ENCODE measurements around the gene IQCE. TPM values are rescaled to one million over a fixed set of nuclear protein-coding genes. Genes with fewer than 3 reads are reported as not detected.

IQCE gene
- total RNA-seq, 1 donor from 2014 or later: 29.6 TPM

DNA sequence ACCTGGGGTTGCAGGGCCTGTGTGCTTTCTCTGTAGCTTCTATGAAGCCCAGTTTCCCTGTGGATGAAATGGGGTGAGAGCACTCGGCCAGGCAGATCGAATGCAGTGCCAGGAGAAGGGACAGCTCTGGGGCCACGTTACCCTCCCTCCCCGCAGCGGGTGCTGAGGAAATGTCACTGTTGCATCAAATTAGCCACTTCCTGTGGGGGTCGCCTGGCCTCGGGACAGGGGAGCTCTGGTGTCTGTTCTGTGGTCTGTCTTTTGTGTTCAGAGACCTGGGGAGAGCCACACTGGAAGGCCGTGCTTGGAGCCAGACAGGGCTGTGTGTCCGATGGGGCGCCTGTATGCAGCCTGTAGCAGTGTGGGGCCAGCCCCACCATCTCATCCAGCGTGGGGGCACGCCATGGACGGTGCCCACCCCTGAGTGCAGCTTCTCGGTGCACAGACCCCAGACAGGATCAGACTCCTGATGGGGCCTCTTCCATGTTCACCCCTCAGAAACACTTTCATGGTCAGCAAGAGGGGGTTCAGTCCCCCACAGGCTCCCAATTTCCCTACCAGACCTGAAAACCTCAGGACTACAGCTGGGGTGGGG, 86.6 kb downstream of the IQCE start:
- TF ChIP-seq, protein P1, sequence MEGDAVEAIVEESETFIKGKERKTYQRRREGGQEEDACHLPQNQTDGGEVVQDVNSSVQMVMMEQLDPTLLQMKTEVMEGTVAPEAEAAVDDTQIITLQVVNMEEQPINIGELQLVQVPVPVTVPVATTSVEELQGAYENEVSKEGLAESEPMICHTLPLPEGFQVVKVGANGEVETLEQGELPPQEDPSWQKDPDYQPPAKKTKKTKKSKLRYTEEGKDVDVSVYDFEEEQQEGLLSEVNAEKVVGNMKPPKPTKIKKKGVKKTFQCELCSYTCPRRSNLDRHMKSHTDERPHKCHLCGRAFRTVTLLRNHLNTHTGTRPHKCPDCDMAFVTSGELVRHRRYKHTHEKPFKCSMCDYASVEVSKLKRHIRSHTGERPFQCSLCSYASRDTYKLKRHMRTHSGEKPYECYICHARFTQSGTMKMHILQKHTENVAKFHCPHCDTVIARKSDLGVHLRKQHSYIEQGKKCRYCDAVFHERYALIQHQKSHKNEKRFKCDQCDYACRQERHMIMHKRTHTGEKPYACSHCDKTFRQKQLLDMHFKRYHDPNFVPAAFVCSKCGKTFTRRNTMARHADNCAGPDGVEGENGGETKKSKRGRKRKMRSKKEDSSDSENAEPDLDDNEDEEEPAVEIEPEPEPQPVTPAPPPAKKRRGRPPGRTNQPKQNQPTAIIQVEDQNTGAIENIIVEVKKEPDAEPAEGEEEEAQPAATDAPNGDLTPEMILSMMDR (IDR thresholded peaks at IDR 0.05; ENCODE audit: unreplicated experiment): no peak
- peaks cover 27% of the 10 kb centered on the region for H3K4me1 Mint-ChIP-seq
- H3K4me3 Mint-ChIP-seq: no peak overlapping the region
- DNase-seq (ENCODE audit: low spot score in 2 of 2, unreplicated experiment in 2 of 2): no peak
- H3K36me3 Mint-ChIP-seq: peaks cover 3% of the 10 kb centered on the region
- no peaks in the 10 kb centered on the region for H3K27me3 Mint-ChIP-seq (ENCODE audit: low read depth)
- H3K27ac Mint-ChIP-seq: peak overlapping the region; percentile 77
- no peaks in the 10 kb centered on the region for H3K9me3 Mint-ChIP-seq

DNA sequence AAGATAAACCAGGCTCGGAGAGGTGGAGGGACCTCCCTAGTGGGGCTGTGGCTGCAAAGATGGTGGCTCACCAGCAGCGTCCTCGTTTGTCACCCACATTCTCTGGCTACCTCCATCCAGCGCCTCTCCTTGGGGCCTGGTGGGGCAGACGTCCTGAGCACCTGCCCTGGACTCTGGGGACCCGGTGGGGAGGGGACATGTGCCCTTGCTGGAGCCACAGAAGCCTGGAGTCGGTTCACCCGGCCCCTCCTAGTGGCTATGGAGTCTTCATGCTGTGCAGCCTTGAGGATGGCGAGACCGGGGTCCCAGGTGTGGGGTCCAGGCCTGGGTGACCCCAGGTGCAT, 87.5 kb downstream of the IQCE start:
- H3K4me1 Mint-ChIP-seq: peaks cover 19% of the 10 kb centered on the region

DNA sequence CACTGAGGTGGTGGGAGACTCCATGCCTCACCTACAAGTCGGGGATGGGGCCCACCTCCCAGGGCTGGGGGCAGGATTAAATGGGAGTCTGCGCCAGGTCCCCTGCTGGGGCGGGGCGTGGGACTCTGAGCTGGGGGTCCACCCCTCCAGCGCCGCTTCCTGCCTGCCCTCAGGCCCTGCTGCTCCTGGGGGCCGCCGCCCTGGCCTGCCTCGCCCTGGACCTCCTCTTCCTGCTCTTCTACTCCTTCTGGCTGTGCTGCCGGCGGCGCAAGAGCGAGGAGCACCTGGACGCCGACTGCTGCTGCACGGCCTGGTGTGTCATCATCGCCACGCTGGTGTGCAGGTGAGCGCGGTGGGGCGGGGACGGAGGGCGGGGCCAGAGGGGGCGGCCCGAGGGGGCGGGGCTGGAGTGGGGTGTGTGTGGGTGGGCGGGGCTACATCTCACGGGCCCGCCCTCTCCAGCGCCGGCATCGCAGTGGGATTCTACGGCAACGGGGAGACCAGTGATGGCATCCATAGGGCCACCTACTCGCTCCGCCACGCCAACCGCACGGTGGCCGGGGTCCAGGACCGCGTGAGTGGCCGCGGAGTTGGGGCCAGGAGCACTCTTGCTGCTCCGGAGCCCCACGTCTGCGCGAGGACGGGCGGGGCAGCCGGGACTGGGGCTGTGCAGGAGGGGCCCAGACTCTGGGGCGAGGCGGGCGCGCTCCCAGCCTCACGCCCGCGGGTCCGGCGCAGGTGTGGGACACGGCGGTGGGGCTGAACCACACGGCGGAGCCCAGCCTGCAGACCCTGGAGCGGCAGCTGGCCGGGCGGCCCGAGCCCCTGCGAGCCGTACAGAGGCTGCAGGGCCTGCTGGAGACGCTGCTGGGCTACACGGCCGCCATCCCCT, 88.1 kb downstream of the IQCE start:
- Mint-ChIP-seq H3K27me3 (ENCODE audit: low read depth) (no peaks in the 10 kb centered on the region), H3K9me3 (no peaks in the 10 kb centered on the region), H3K36me3 (peaks cover 8% of the 10 kb centered on the region), H3K4me1 (peaks cover 13% of the 10 kb centered on the region), H3K27ac (no peak overlapping the region), H3K4me3 (no peak overlapping the region)
- no peak for DNase-seq (ENCODE audit: low spot score in 2 of 2, unreplicated experiment in 2 of 2)
- TF ChIP-seq, protein P1 (IDR thresholded peaks at IDR 0.05; ENCODE audit: unreplicated experiment): no peak

More for the DNA sequence above, 87.5 kb downstream of the IQCE start:
- TF ChIP-seq, protein P1 (IDR thresholded peaks at IDR 0.05; ENCODE audit: unreplicated experiment): no peak
- DNase-seq (ENCODE audit: low spot score in 2 of 2, unreplicated experiment in 2 of 2): no peak
- Mint-ChIP-seq H3K27ac (no peak overlapping the region), H3K4me3 (no peak overlapping the region), H3K27me3 (ENCODE audit: low read depth) (no peaks in the 10 kb centered on the region), H3K36me3 (peaks cover 8% of the 10 kb centered on the region), H3K9me3 (no peaks in the 10 kb centered on the region)

DNA sequence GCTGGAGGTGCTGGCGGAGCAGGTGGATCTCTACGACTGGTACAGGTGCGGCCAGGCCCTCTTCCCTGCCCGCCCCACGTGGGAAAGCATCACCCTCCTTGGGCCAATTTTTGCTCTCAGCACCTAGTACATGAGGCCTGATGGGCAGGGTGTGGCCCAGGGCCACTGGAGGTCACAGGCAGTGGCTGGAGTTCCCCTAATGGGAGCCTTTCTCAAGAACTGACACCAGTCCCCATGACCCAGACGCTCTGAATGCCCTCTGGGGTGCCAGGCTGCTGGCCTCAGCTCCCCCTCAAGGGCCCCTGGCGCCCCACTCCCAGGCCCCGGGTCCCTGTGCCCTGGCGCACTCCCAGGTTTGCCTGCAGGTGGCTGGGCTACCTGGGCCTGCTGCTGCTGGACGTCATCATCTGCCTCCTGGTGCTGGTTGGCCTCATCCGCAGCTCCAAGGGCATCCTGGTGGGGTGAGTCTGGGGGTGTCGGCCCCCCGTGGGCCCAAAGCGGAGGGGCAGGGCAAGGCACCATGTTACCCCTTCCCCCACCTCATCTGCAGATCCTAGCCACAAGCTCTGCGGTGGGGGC, 88.9 kb downstream of the IQCE start:
- Mint-ChIP-seq H3K9me3 (no peaks in the 10 kb centered on the region), H3K4me1 (peaks cover 13% of the 10 kb centered on the region), H3K36me3 (peaks cover 8% of the 10 kb centered on the region), H3K27ac (no peak overlapping the region), H3K4me3 (no peak overlapping the region), H3K27me3 (ENCODE audit: low read depth) (no peaks in the 10 kb centered on the region)
- TF ChIP-seq, protein P1 (IDR thresholded peaks at IDR 0.05; ENCODE audit: unreplicated experiment): no peak
- no peak for DNase-seq (ENCODE audit: low spot score in 2 of 2, unreplicated experiment in 2 of 2)

DNA sequence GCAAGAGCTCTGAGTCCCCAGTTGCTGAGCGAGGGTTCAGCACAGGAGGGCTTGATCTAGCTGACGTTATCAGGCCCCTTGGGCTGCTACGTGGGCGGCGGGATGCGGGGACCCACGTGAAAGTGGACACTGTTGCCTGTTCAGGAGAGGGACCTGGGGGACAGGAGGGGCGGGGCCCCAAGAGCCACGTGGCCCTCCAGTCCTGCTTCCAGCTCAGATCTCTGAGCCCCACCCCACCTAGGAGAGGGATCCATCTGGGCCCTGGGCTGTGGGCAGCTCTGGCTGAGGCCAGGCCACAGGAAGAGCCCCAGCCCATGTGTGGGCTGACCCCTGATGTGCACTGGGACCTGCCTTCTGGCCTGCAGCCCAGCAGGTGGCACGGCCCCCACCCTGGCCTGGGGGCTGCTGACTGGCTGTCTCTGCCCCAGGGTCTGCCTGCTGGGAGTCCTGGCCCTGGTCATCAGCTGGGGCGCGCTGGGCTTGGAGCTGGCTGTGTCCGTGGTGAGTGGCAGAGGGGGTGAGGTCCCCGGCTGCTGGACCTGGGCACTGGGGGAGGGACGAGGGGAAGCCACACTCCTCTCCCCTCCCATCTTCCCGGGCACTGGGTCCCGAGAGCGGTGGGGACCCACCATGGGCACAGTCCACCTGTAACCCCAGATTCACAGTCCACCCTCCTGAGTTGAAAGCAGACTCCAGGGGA, 90.5 kb downstream of the IQCE start:
- no peak for DNase-seq (ENCODE audit: low spot score in 2 of 2, unreplicated experiment in 2 of 2)
- H3K4me1 Mint-ChIP-seq: peaks cover 13% of the 10 kb centered on the region
- TF ChIP-seq, protein P1 (IDR thresholded peaks at IDR 0.05; ENCODE audit: unreplicated experiment): no peak
- no peak overlapping the region for H3K27ac Mint-ChIP-seq
- H3K36me3 Mint-ChIP-seq: peaks cover 8% of the 10 kb centered on the region
- no peaks in the 10 kb centered on the region for H3K27me3 Mint-ChIP-seq (ENCODE audit: low read depth)
- H3K4me3 Mint-ChIP-seq: no peak overlapping the region
- no peaks in the 10 kb centered on the region for H3K9me3 Mint-ChIP-seq
